ENCODE data around the gene CCDC18.

CCDC18 gene

GRCh38 chr1:93321720-93322119 is 141.2 kb downstream of the CCDC18 start:
- DNase-seq = no peak

- no peak for DNase-seq
Observed at GRCh38 chr1:93322349-93322748, 141.8 kb downstream of the CCDC18 start.

GRCh38 chr1:93323185-93323820 is 142.8 kb downstream of the CCDC18 start:
- no peak for DNase-seq

GRCh38 chr1:93324486-93325464 is 144.3 kb downstream of the CCDC18 start:
- no peak for DNase-seq

All from GDM1 (cell line).